Measurements from ENCODE around the gene SAT2. TPM values are rescaled to one million over a fixed set of nuclear protein-coding genes. Genes with fewer than 3 reads are reported as not detected.
"Not testable (repeated sequence)": the region's sequence is repeated elsewhere in the genome, so short reads cannot be mapped to it uniquely, and the experiment has no call there.

SAT2 gene
- total and polyA plus RNA-seq, 10 of the 15 experiments (the other 5 are each of a cell fraction or from before 2014, with no cell fraction given) = 14.6 to 44.0 (median 27.9) TPM

DNA sequence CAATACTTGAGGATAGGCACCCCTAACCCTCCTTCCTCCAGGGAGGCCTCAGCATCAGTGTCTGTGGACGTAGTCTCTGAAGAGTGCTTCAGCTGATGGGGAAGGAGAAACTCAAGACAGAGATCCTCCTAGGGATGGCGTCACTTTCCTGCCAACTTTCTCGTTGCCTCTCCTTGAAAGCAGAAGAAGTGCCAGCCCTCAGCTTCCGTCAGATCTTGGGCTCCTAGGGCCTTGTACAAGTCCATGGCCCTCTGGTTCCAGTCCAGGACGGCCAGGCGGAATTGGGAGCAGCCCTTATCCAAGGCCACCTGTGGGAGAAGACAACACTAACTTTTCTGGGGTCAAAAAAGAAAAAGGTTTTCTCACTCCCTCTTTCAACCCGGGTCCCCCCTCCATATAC is 1.3 kb downstream of the SAT2 start (continued):
- TF ChIP-seq, protein P1, sequence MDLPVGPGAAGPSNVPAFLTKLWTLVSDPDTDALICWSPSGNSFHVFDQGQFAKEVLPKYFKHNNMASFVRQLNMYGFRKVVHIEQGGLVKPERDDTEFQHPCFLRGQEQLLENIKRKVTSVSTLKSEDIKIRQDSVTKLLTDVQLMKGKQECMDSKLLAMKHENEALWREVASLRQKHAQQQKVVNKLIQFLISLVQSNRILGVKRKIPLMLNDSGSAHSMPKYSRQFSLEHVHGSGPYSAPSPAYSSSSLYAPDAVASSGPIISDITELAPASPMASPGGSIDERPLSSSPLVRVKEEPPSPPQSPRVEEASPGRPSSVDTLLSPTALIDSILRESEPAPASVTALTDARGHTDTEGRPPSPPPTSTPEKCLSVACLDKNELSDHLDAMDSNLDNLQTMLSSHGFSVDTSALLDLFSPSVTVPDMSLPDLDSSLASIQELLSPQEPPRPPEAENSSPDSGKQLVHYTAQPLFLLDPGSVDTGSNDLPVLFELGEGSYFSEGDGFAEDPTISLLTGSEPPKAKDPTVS (IDR thresholded peaks at IDR 0.05; ENCODE audit: low read depth, low read length) = no peak
- TF ChIP-seq, protein P2, sequence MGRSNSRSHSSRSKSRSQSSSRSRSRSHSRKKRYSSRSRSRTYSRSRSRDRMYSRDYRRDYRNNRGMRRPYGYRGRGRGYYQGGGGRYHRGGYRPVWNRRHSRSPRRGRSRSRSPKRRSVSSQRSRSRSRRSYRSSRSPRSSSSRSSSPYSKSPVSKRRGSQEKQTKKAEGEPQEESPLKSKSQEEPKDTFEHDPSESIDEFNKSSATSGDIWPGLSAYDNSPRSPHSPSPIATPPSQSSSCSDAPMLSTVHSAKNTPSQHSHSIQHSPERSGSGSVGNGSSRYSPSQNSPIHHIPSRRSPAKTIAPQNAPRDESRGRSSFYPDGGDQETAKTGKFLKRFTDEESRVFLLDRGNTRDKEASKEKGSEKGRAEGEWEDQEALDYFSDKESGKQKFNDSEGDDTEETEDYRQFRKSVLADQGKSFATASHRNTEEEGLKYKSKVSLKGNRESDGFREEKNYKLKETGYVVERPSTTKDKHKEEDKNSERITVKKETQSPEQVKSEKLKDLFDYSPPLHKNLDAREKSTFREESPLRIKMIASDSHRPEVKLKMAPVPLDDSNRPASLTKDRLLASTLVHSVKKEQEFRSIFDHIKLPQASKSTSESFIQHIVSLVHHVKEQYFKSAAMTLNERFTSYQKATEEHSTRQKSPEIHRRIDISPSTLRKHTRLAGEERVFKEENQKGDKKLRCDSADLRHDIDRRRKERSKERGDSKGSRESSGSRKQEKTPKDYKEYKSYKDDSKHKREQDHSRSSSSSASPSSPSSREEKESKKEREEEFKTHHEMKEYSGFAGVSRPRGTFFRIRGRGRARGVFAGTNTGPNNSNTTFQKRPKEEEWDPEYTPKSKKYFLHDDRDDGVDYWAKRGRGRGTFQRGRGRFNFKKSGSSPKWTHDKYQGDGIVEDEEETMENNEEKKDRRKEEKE (IDR thresholded peaks at IDR 0.05) = no peak
- TF ChIP-seq NRF1 (conservative IDR thresholded peaks at IDR 0.05; ENCODE audit: low read depth, low read length) = no peak

DNA sequence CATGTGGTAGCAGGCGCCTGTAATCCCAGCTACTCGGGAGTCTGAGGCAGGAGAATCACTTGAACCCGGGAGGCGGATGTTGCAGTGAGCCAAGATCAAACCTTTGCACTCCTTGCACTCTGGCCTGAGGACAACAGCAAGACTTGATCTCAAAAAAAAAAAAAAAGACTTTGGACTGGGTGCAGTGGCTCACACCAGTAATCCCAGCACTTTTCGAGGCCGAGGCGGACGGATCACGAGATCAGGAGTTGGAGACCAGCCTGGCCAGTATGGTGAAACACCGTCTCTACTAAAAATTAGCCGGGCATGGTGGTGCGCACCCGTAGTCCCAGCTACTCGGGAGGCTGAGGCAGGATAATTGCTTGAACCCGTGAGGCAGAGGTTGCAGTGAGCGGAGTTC is 1.9 kb downstream of the SAT2 start:
- FAIRE-seq; H3K27me3 ChIP-seq (replicated peaks in 1 of 2; ENCODE audit: control insufficient read depth in 2 of 2, insufficient read depth in 2 of 2, low read length in 1 of 2); H3K9me3 ChIP-seq (replicated peaks; ENCODE audit: control insufficient read depth, insufficient read depth, low read length); in situ Hi-C loops (cut with MboI); H3K79me2 ChIP-seq (ENCODE audit: control insufficient read depth, insufficient read depth, low read length); SMC1A ChIA-PET (ENCODE audit: uncharacterized antibody, unreplicated experiment); ATAC-seq; H3K36me3 ChIP-seq (ENCODE audit: control insufficient read depth in 2 of 2, insufficient read depth in 2 of 2, low read length in 1 of 2); H3K9ac ChIP-seq (ENCODE audit: control insufficient read depth, insufficient read depth, low read length); intact Hi-C loops (cut with micrococcal nuclease; ENCODE audit: unreplicated experiment); H4K20me1 ChIP-seq (ENCODE audit: control insufficient read depth, insufficient read depth); H3K4me1 ChIP-seq (ENCODE audit: control insufficient read depth, insufficient read depth, low read length); H3K4me3 ChIP-seq; H2AFZ ChIP-seq (ENCODE audit: control insufficient read depth, low read depth, low read length); BruUV-seq (replicated peaks); DNase-seq (ENCODE audit: low read depth, low spot score); H3K27ac ChIP-seq (ENCODE audit: control insufficient read depth, insufficient read depth); H3K4me2 ChIP-seq (ENCODE audit: control insufficient read depth, insufficient read depth): not testable (repeated sequence)
- ChIA-PET CTCF (interaction anchor here (2.6 kb wide), 1 partner anchor 11 kb away, joined by 22 read pairs; the partner anchor contains the start of gene FXR2), RAD21 (ENCODE audit: unreplicated experiment) (interaction anchor here (3.0 kb wide), 1 partner anchor 11 kb away, joined by 20 read pairs; the partner anchor contains the start of gene FXR2), POLR2A (interaction anchor here (0.7 to 2.7 kb wide), 3 partner anchors 61 to 813 kb away, joined by 3 to 33 read pairs (median 5); partner anchors contain the start of genes TP53 and WRAP53)
- 98% methylated on average over 16 of the region's 16 CpGs for WGBS (ENCODE audit: insufficient coverage, insufficient replicate concordance, low lambda C conversion rate, missing lambda C conversion rate)

All from GM12878 (cell line).